Skeletal muscle tissue (tissue), 4 donors: Measurements from ENCODE around the gene RAB3A. TPM values are rescaled to one million over a fixed set of nuclear protein-coding genes. Genes with fewer than 3 reads are reported as not detected.

ENCODE experiments used
- H3K27ac ChIP-seq: one replicate; pipeline ENCODE4 v1.7.0; 2013; ENCODE audit warnings: mild to moderate bottlenecking, low read depth, low read length, inconsistent platforms
- H3K27me3 ChIP-seq, 3 donors: one replicate each; pipeline ENCODE4 v1.7.0; 2013; ENCODE audit warnings: low read length in 3 of 3; ENCODE audit not compliant: control insufficient read depth in 3 of 3, insufficient read depth in 3 of 3
- H3K36me3 ChIP-seq, 3 donors: one replicate each; pipeline ENCODE4 v1.7.0; 2013; ENCODE audit warnings: low read length in 3 of 3; ENCODE audit not compliant: control insufficient read depth in 3 of 3, insufficient read depth in 3 of 3
- H3K4me1 ChIP-seq, 3 donors: one replicate each; pipeline ENCODE4 v1.7.0; 2013; ENCODE audit warnings: low read length in 3 of 3, mild to moderate bottlenecking in 3 of 3; ENCODE audit not compliant: control insufficient read depth in 3 of 3, insufficient read depth in 3 of 3
- H3K4me3 ChIP-seq, 3 donors: one replicate each; pipeline ENCODE4 v1.7.0; 2013; ENCODE audit warnings: low read length in 3 of 3
- H3K9ac ChIP-seq, 3 donors: one replicate each; pipeline ENCODE4 v1.7.0; 2013; ENCODE audit warnings: low read length in 3 of 3, mild to moderate bottlenecking in 3 of 3, moderate library complexity in 2 of 3, low read depth in 1 of 3
- H3K9me3 ChIP-seq, 3 donors: one replicate each; pipeline ENCODE4 v1.7.0; 2013; ENCODE audit warnings: low read length in 3 of 3; ENCODE audit not compliant: control insufficient read depth in 3 of 3
- total RNA-seq: library from RNA; depleted of rRNA; stranded (reverse); fragments of >200 nt; gene quantifications from one replicate; pipeline ENCODE4 v1.2.3, GENCODE V29; 2014
- donor health status: Osteomylitis.

RAB3A gene
- total RNA-seq, 1 donor from 2014 or later: 0.52 TPM

DNA sequence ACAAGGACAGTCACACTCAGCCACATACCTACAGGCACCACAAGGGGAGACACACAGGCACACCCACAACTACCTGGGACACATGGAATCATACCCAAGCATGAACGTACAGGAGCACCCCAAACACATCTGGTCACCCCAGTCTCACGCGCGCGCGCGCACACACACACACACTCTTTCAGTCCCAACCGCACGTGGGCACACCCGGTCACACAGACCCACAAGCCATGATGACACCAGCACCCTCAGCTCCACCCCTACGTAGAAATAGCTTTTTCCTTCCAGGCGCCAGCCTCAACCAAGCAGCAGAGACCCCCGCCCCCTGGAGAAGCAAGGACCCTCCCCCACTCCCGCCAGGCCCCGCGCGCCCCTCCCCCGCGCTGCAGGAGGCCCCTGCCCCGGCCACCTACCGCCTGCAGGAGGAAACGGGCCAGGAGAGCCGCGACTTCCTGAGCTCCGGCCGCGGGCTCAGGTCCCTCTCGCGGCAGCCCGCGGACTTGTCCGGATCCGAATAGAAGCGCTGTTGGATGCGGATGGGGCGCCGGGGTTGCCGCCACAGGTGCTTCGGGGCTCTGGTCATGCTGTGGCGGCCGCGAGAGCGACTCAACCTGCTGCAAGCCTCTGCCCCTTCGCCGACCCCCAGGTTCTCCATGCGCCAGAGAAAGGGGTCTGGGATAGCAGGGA is 28.8 kb upstream of the RAB3A start:
- Histone ChIP-seq H3K4me3 (no peak overlapping the region), H3K27me3 (peaks cover 16 to 39% (median 22%) of the 10 kb centered on the region in 3 donors), H3K9me3 (peaks cover 0 to 8% (median 0%) of the 10 kb centered on the region in 3 donors), H3K4me1 (peaks cover 9 to 19% (median 15%) of the 10 kb centered on the region in 3 donors), H3K27ac (no peak overlapping the region), H3K36me3 (no peaks in the 10 kb centered on the region), H3K9ac (no peak overlapping the region)

DNA sequence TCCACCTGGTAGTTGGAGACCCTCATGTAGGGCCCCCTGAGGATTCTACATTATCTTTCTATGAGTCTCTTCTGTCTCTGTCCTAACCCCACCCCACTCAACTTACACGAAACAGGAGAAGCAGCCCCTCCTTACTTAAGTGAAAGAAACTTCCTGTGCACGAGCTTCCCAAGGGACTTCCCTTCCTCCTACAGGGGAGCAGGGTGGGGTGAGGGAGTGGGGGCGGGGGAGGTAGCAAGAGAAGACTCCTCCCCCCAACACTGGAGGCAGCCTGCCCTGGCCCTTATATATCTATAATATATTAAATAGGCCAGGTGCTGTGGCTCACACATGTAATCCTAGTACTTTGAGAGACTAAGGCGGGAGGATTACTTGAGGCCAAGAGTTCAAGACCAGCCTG is 27.9 kb upstream of the RAB3A start:
- H3K27ac ChIP-seq: no peak overlapping the region
- peaks cover 17 to 28% (median 23%) of the 10 kb centered on the region in 3 donors for H3K4me1 ChIP-seq
- H3K36me3 ChIP-seq: no peaks in the 10 kb centered on the region
- H3K9ac ChIP-seq: no peak overlapping the region
- peaks cover 16 to 38% (median 26%) of the 10 kb centered on the region in 3 donors for H3K27me3 ChIP-seq
- no peak overlapping the region for H3K4me3 ChIP-seq
- peaks cover 0 to 8% (median 0%) of the 10 kb centered on the region in 3 donors for H3K9me3 ChIP-seq

DNA sequence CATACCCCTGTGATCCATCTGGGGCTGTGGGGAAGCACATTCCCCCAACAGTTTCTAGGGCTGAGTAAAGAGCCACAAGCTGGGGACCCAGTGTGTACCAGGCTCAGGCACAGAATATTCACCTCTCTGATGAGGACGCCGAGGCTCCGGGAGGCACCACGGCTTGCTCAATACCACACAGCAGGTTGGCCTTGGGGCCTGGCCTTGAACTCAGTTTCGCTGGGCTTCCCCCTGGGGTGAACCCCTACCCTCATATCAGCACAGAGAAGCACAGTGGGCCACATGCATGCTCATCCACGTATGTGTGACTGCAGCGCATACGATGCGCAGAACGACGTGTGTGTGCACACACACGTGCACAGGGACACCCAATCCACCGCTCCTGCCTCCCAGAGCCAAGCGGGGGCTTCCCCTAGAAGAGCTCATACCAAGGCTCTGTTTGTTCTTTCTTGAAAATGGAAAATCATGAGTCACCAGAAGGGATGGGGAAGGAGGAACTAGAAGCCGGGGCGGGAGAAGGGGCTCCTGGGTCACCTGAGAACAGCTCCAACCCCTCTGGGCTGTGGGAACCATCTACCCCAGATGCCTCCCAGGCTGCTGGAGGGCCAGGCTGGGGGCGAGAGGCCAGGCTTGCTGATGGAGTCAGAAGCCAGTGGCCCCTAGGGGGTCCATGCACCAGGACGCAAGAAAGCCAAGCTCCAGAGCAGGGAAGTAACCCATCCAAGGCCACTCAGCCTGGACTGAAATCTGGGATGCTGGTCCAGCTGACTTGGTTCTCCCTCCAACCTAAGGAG is 27.3 kb upstream of the RAB3A start:
- H3K27me3 ChIP-seq: peaks cover 16 to 34% (median 26%) of the 10 kb centered on the region in 3 donors

DNA sequence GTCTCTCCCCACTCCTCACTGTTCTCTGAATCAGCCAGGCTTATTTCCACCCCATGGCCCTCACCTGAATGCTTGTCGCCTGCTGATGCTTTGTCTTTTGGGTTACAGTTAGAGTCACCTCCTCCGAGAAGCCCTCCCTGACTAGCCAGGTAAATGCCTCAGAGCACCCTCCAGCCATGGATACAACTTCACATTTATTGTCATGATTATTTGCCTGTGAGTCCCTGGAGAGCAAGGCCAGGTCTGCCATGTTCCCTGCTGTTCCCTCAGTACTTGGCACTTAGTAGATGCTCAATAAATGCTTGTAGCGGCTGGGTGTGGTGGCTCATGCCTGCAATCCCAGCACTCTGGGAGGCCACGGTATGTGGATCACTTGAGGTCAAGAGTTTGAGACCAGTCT is 26.1 kb upstream of the RAB3A start:
- no peak overlapping the region for H3K4me3 ChIP-seq
- H3K27ac ChIP-seq: no peak overlapping the region
- no peaks in the 10 kb centered on the region for H3K36me3 ChIP-seq
- peaks cover 27 to 40% (median 35%) of the 10 kb centered on the region in 3 donors for H3K4me1 ChIP-seq
- peaks cover 16 to 38% (median 38%) of the 10 kb centered on the region in 3 donors for H3K27me3 ChIP-seq
- H3K9me3 ChIP-seq: peaks cover 0 to 8% (median 0%) of the 10 kb centered on the region in 3 donors
- H3K9ac ChIP-seq: no peak overlapping the region

More for the DNA sequence above, 27.3 kb upstream of the RAB3A start:
- Histone ChIP-seq H3K27ac (no peak overlapping the region), H3K4me3 (no peak overlapping the region), H3K4me1 (peaks cover 19 to 28% (median 23%) of the 10 kb centered on the region in 3 donors), H3K9me3 (peaks cover 0 to 8% (median 0%) of the 10 kb centered on the region in 3 donors), H3K36me3 (no peaks in the 10 kb centered on the region), H3K9ac (no peak overlapping the region)

- H3K36me3 ChIP-seq: no peaks in the 10 kb centered on the region
- H3K4me1 ChIP-seq: peaks cover 31 to 44% (median 38%) of the 10 kb centered on the region in 3 donors
- no peak overlapping the region for H3K4me3 ChIP-seq
- H3K9ac ChIP-seq: no peak overlapping the region
- no peak overlapping the region for H3K27ac ChIP-seq
- peaks cover 16 to 41% (median 37%) of the 10 kb centered on the region in 3 donors for H3K27me3 ChIP-seq
- H3K9me3 ChIP-seq: peaks cover 0 to 8% (median 0%) of the 10 kb centered on the region in 3 donors
These were observed 25.6 kb upstream of the RAB3A start for GRCh38 chr19:18229474-18229873.

DNA sequence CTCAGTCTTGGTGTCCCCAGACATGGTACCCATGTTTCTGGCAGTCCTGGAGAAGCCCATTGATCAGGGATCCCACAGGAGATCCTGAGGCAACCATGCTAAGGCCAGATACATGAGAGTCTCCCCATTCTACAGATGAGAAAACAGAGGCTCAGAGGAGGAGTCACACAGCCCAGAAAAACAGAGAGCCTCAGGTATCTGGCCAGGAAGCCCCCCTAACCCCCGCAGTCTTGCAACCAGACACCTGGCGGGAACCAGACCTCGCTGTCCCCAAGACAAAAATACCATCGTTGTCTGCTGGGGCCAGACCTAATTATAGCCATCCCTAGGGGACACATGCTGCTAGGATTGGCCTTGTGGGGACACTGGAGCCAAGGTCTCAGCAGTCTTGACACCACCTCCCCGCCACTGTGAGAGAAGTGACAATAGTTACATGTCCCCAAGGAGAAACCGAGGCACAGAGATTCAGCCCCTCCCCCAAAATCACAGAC is 24.0 kb upstream of the RAB3A start:
- Histone ChIP-seq H3K27me3 (peaks cover 6 to 25% (median 23%) of the 10 kb centered on the region in 3 donors), H3K4me1 (peaks cover 36 to 52% (median 43%) of the 10 kb centered on the region in 3 donors), H3K27ac (peak overlapping the region; percentile 87)

GRCh38 chr19:18226956-18227780 is 23.3 kb upstream of the RAB3A start:
- Histone ChIP-seq H3K9ac (peak overlapping the region; percentile 28 to 60 (median 47)), H3K27ac (peak overlapping the region; percentile 87), H3K4me1 (peaks cover 36 to 52% (median 40%) of the 10 kb centered on the region in 3 donors), H3K4me3 (peak overlapping the region in 1 of 3 donors; percentile 41), H3K27me3 (peaks cover 1 to 22% (median 18%) of the 10 kb centered on the region in 3 donors), H3K9me3 (no peaks in the 10 kb centered on the region), H3K36me3 (no peaks in the 10 kb centered on the region)

More for the DNA sequence above, 24.0 kb upstream of the RAB3A start:
- H3K9ac ChIP-seq: peak overlapping the region; percentile 29 to 51 (median 47)
- peak overlapping the region in 2 of 3 donors; percentile 19 to 41 for H3K4me3 ChIP-seq
- no peaks in the 10 kb centered on the region for H3K36me3 ChIP-seq
- H3K9me3 ChIP-seq: no peaks in the 10 kb centered on the region

DNA sequence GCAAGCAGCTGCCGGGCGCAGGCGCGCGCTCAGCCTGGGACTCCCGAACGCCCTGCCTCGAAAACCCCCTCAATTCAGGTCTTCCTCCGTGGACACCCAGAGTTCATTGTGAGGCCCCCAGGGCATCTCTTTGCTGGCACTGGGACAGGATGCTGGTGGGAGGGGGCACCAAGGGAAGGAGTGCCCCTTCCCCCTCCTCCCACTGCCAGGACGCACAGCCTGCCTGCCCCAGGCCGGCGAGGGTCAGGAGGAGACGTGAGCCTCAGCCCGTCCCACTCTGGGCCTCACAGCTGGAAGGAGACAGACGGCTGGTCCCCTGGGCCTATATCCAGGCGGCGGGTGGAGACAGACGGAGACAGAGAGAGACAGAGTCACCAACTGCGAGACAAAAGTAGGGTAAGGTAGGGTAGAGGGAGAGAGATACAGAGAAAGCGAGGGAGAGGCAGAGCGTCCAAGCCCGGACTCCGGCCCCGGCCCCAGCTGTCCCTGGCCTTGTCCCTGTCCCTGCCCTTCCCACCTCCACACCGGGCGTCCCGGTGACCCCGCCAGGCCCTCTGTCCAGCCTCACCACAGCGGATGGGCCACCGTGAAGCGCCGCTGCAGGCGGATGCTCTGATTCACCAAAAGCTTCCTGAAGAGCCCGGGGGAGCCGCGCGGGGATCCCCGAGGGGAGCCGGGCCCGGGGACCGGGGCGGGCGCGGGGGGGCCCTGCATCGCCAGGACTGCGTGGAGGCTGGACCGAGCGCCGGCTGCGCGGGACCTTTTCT is 22.0 kb upstream of the RAB3A start, which contains the start of gene PDE4C:
Gene PDE4C, minus strand, starts transcription at position 737 of the 767 bp plus-strand sequence. Its CDS starts 23 bp downstream, at position 714.
- Histone ChIP-seq H3K9ac (peak within 1 kb of the TSS; percentile 20 to 79 (median 68)), H3K36me3 (no peaks in the 10 kb centered on the region), H3K27ac (peak within 1 kb of the TSS; percentile 87), H3K9me3 (no peaks in the 10 kb centered on the region), H3K4me1 (peaks cover 36 to 44% (median 38%) of the 10 kb centered on the region in 3 donors), H3K4me3 (peak within 1 kb of the TSS in 2 of 3 donors; percentile 54 to 69), H3K27me3 (peaks cover 0 to 29% (median 19%) of the 10 kb centered on the region in 3 donors)
